Activated CD4-positive, alpha-beta T cell treated with anti-CD3 and anti-CD28 coated beads, Interleukin-10, Interleukin-2, amounts not matched to agents 100 ng/mL and 50 ng/mL, durations not matched to agents 16 hours and 8 hours (primary cell): ENCODE data around the gene GAR1.
"Not testable (repeated sequence)": the region's sequence is repeated elsewhere in the genome, so short reads cannot be mapped to it uniquely, and the experiment has no call there.

Experiments used
- DNase-seq: peaks from one replicate; pipeline ENCODE4 v3.0.0-alpha.2; 2020

GAR1 gene

DNA sequence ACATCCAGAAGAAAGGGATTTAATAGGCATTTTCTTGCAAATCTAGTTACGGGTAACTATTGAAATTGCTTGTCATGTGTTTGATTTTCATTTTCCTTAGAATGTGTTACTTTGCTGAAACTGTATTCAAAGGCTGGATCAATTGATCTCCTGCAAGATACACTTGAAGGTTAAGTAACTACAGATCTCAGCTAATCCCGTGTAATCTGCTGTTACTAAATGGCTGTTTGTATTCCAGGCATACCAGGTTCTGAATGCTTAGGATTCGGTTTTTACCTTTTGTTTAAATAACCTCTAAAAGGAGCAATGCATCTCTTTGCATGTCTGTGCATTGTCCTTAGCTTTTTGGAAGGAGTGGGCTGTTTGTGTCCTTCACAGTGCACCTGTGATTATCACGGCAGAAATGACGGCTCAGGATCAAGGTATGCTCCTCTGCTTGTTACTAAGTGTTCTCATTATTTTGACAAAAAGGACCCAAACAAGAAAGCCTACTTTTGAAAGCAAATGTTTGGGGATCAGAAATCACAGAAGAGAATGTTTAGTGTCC lies 32.4 kb downstream of the GAR1 start, which contains the start of gene LRIT3:
Gene LRIT3, plus strand, starts transcription at position 212 of the 547 bp plus-strand sequence. Its CDS starts 95 bp downstream, at position 307.
- no peak for DNase-seq

DNA sequence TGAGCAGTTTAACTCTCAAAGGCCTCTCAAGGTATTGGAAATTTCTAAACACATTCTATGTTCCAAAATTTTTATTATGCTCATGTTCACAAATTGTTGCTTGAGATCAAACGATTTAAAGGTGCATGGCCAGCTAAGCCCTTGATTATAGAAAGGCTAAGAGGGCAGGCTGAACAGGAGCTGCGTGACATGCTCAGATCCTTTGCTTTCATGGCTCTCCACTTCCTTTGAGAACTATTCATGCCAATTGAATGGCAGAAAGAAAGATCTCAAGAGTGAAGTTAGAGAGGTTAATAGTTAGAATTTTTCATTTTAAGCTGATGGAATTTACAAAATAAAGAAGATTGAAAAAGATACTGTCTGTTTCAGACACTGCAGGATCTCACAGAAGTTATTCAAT lies 32.9 kb downstream of the GAR1 start:
- DNase-seq: no peak

DNA sequence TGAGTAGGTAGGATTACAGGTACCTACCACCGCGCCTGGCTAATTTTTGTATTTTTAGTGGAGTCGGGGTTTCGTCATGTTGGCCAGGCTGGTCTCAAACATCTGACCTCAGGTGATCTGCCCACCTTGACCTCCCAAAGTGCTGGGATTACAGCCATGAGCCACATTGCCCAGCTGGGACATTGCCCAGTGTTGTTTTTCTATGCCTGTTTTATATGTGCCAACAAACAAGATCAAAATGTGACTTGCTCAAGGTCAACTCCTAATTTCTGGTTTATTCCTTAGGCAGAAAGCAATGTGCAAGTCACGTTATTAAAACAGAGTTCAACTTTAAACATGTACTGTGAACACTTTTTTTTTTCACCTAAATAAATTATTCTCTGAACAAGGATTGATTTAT lies 35.0 kb downstream of the GAR1 start:
- DNase-seq: no peak

DNA sequence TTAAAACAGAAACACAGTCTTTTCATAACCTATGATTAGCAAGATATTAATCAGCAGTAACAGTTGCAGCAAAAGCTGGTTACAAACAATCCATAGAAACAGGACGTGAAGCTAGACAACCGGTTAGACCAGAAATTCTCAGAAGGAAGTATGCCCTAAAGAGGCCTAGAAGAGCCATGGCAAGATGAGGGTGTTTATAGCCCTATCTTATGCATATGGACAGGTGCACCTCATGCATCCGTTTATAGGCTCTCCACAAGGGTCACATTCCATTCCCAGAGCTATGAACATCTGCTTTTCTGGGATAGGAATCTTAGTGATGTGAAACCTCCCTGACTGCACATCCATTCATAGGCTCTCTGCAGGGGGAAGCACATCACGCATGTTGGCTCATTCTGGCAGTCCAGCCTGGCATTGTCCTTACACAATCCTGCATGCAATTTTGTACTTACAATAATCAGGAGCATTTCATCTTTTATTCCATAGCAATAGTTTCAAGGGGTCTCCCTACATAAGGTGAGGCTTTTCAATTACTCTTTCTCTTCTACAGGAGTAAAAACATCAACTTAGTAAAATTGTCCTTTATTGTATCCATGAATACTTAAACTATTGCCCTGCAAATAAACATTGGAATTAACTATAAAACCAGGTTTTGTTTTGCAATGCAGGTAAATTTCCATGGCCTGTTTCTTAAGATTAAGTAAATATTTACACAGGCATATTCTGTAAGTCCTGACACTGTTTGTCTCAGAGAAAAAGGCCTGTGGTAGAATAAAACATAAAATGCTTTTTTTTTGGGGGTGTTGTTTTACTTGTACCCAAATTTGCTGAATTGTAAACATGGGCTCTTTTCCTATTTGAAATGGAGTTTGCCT lies 44.1 kb downstream of the GAR1 start:
- not testable (repeated sequence) for DNase-seq

DNA sequence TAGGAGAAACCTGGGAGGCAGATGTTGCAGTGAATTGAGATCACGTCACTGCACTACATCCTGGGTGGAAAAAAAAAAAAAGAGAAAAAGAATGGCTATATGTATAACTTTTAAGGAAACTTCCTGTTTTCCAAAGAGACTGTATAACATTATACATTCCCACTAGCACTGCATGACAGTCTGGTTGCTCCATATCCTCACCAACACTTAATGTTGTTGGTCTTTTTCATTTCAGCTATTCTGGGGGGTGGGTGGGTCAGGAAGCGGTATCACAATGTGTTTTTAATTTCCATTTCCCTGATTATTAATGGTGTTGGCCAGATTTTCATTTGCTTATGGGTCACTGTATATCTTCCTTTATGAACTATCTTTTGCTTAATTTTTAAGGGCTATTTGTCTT lies 45.7 kb downstream of the GAR1 start:
- no peak for DNase-seq

DNA sequence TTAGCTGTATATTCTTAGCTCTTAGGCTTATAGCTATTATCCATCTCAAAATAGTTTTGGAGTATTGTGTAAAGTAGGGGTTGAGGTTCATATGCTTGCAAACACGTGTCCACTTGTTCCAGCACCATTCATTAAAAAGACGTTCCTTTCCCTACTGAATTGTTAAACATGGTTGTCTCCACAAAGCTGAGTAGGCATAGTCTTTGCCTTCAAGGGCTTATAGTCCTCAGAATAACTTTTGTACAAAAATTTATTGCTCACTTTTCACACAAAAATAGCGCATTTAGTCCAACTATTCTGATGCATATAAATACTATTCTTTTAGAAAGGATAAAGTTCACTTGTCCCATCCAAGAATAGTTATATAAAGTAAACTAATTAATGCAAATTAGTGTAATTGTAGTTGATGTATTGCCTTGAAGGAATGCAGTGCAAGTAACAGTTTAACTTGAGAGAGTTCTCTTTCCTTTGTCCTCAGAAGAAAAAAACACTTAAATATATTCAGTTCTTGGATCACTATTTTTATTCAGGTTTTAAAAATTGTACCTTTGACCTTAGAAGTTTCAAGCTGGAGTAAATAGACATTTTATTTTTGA lies 46.5 kb downstream of the GAR1 start:
- DNase-seq: no peak

DNA sequence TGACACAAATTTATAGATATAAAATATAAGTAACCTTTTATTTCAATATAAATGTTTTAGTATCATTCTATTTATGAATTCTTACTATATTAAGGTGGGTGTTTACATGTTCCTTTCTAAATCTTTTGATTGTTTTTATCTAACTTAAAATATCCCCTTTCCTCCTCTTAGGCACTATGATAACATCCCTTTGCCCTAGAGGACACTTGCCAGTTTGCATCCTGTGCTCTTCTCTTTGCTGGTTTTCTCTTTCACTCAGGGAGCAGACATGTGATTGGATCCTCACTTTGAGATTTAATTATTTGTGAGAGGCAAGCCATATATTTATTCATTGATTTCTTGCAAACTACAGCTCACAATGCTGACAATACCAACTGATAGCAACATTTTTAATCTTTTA lies 48.6 kb downstream of the GAR1 start:
- no peak for DNase-seq

DNA sequence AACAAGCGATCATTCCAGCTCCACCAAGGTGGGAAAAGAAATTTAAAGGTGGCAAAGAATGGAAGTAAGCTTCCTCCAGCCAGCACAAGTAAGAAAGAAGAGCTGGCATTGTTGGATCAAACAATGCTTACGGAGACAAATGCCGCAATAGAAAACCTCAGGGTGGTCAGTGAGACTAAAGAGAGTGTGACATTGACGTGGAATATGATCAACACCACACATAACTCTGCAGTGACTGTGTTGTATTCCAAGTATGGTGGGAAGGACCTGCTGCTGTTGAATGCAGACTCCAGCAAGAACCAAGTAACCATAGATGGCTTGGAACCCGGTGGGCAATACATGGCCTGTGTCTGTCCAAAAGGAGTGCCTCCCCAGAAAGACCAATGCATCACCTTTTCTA lies 54.5 kb downstream of the GAR1 start:
- DNase-seq: no peak

DNA sequence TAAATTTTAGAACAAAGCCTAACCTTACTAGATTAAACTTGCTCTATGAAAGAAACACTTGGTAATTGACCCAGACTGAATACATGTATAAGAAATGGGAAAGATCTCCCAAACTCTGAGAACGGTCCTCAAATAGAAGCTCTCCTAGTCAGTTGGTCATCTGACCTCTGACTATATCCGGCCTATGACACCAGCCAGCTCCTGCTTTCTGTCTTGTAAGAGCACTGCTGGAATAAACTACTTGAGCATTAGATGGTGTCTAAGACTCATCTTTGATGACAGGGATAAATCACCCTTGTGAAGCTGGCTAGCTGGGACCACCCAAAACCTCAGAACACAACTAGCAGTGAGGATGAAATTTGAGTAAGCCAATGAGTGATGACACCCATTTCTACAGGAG lies 56.5 kb downstream of the GAR1 start:
- no peak for DNase-seq

DNA sequence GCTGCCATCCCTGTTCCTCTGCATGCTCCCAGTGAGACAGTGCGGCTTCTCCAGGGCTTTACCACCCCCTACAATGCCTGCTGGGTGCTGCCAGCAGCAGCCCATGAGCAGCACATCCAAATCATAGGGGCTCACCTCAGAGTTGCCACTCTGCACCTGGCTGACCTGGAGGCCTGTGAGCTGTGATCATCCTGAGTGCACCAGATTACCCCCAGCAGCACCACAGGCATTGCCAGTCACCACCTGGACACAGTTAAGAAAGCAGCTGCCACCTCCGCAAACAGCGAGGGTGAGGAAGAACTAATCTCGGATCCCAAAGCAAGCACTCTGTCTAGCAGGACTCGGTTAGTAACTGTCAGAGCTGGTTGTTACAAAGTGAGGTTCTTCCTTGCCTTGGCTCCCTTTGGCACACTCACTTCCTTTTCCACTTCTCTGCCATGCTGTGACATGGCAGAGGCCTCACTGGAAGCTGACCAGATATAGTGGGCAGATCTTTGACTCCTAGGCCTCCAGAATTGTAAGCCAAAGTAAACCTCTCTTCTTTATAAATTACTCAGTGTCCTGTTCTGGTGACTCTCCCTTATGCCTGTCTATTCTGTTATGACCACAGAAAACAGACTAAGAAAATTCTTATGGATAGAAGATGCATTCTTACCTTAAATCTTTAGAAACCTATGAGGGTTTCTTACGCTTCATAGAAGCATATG lies 57.5 kb downstream of the GAR1 start:
- no peak for DNase-seq

DNA sequence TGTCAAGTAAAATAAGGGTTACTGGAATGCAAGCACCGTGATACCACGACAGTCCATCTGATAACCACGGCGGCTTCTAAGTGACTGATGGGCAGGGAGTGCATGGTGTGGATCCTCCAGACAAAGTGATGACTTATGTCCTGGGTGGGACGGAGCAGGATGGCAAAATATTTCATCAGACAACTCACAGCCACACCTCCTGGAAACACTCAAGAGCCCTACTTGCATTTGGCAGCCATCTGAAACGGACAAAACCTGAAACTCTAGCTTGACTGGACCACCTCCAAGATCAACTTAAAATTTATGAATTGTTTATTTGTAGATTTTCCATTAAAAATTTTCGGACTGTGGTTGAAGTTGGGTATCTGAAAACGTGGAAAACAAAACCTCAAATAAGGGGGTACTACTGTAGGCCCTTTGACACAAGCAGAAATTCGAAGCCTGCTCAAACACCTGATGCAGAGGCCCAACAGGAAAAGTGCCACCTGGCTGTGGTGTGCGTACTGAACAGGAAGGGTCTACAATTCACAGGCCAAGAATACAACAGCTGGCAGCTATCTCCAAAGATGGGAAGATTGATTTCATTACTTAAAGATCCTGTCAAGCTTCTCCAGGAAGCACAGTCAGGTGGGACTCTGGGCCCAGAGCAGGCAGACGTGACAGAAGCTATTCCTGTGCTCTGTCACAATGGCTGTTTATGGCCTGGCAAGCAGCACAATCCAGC lies 58.4 kb downstream of the GAR1 start:
- no peak for DNase-seq
